ENCODE measurements around the gene RB1. TPM values are rescaled to one million over a fixed set of nuclear protein-coding genes. Genes with fewer than 3 reads are reported as not detected.

The RB1 gene
- total and polyA plus RNA-seq, 8 donors = 9.3 to 53.6 (median 20.6) TPM

- intact Hi-C loops (cut with DNase I; ENCODE audit: low total_unique reads) = no loop called here
- no peak for TF ChIP-seq POLR2A (IDR thresholded peaks at IDR 0.05)
- TF ChIP-seq POLR2AphosphoS5 (IDR thresholded peaks at IDR 0.05) = no peak
- TF ChIP-seq, protein P1, sequence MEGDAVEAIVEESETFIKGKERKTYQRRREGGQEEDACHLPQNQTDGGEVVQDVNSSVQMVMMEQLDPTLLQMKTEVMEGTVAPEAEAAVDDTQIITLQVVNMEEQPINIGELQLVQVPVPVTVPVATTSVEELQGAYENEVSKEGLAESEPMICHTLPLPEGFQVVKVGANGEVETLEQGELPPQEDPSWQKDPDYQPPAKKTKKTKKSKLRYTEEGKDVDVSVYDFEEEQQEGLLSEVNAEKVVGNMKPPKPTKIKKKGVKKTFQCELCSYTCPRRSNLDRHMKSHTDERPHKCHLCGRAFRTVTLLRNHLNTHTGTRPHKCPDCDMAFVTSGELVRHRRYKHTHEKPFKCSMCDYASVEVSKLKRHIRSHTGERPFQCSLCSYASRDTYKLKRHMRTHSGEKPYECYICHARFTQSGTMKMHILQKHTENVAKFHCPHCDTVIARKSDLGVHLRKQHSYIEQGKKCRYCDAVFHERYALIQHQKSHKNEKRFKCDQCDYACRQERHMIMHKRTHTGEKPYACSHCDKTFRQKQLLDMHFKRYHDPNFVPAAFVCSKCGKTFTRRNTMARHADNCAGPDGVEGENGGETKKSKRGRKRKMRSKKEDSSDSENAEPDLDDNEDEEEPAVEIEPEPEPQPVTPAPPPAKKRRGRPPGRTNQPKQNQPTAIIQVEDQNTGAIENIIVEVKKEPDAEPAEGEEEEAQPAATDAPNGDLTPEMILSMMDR (IDR thresholded peaks at IDR 0.05) = no peak
- no peak for TF ChIP-seq EP300 (IDR thresholded peaks at IDR 0.05)
- H3K36me3 ChIP-seq = no peaks in the 10 kb centered on the region
- H3K27me3 ChIP-seq = no peaks in the 10 kb centered on the region
- 72 to 88% (median 83%) methylated on average over 3 of the region's 3 CpGs for WGBS, 5 donors
- H3K4me3 ChIP-seq = no peak overlapping the region
- H3K4me1 ChIP-seq = peaks cover 8 to 60% (median 34%) of the 10 kb centered on the region in 4 donors
- peak overlapping the region in 1 of 5 donors; percentile 38 for H3K27ac ChIP-seq
- H3K9me3 ChIP-seq = no peaks in the 10 kb centered on the region
- no peak for DNase-seq
Measured at GRCh38 chr13:48434200-48434599, 130.6 kb downstream of the RB1 start.

GRCh38 chr13:48436661-48437288 is 133.2 kb downstream of the RB1 start:
- H3K27ac ChIP-seq = peak overlapping the region in 4 of 5 donors; percentile 31 to 67 (median 53)
- intact Hi-C loops (cut with DNase I; ENCODE audit: low total_unique reads) = no loop called here
- DNase-seq = no peak

GRCh38 chr13:48437371-48437770 is 133.8 kb downstream of the RB1 start:
- WGBS, 5 donors = 10 to 29% (median 16%) methylated on average over 3 of the region's 3 CpGs
- peak in 1 of 3 donors; percentile 5 for TF ChIP-seq POLR2AphosphoS5 (IDR thresholded peaks at IDR 0.05)
- no peak for TF ChIP-seq POLR2A (IDR thresholded peaks at IDR 0.05)
- peak; percentile 53 to 67 for DNase-seq
- Histone ChIP-seq H3K27me3 (no peaks in the 10 kb centered on the region), H3K4me3 (no peak overlapping the region), H3K27ac (peak overlapping the region in 4 of 5 donors; percentile 31 to 67 (median 53)), H3K36me3 (no peaks in the 10 kb centered on the region), H3K4me1 (peaks cover 4 to 48% (median 28%) of the 10 kb centered on the region in 4 donors), H3K9me3 (no peaks in the 10 kb centered on the region)
- intact Hi-C loops (cut with DNase I; ENCODE audit: low total_unique reads) = no loop called here

More at GRCh38 chr13:48436661-48437288, 133.2 kb downstream of the RB1 start:
- WGBS, 5 donors = 62 to 70% (median 63%) methylated on average over 2 of the region's 2 CpGs
- Histone ChIP-seq H3K4me1 (peaks cover 8 to 54% (median 31%) of the 10 kb centered on the region in 4 donors), H3K27me3 (no peaks in the 10 kb centered on the region), H3K9me3 (no peaks in the 10 kb centered on the region), H3K36me3 (no peaks in the 10 kb centered on the region), H3K4me3 (no peak overlapping the region)
- TF ChIP-seq POLR2AphosphoS5 (IDR thresholded peaks at IDR 0.05) = no peak
- no peak for TF ChIP-seq POLR2A (IDR thresholded peaks at IDR 0.05)
- TF ChIP-seq, protein P1 (IDR thresholded peaks at IDR 0.05) = no peak
- no peak for TF ChIP-seq EP300 (IDR thresholded peaks at IDR 0.05)

GRCh38 chr13:48443442-48444208 is 140.1 kb downstream of the RB1 start:
- peaks cover 0 to 14% (median 0%) of the 10 kb centered on the region in 4 donors for H3K4me1 ChIP-seq
- 53 to 68% (median 60%) methylated on average over 1 of the region's 1 CpG for WGBS, 5 donors
- peaks cover 0 to 11% (median 0%) of the 10 kb centered on the region in 4 donors for H3K36me3 ChIP-seq
- DNase-seq = no peak
- no peak overlapping the region for H3K27ac ChIP-seq
- no peak overlapping the region for H3K4me3 ChIP-seq
- H3K27me3 ChIP-seq = no peaks in the 10 kb centered on the region
- TF ChIP-seq EP300 (IDR thresholded peaks at IDR 0.05) (no peak), POLR2AphosphoS5 (IDR thresholded peaks at IDR 0.05) (no peak), POLR2A (IDR thresholded peaks at IDR 0.05) (no peak)
- TF ChIP-seq, protein P1 (IDR thresholded peaks at IDR 0.05) = no peak
- no peaks in the 10 kb centered on the region for H3K9me3 ChIP-seq
- intact Hi-C loops (cut with DNase I; ENCODE audit: low total_unique reads) = no loop called here
